ENCODE measurements around the gene SRSF2.

SRSF2 gene

DNA sequence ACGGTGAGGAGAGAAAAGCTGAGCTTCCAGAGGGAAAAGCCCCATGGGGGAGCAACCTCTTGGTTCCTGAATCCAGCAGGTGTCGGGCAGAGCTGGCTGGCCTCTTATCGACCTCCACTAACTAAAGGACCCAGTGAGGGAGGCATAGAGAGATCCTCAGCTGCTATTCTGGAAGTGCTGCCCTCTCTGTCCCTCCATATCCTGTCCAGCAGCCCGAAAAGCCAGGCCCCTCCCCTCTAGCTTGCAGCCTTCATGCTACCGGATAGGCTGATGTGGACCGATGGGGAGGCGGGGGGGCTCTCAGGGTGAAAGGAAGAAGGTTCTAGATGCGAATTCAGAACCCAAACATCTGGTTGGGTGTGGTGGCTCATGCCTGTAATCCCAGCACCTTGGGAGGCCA lies 51.3 kb downstream of the SRSF2 start:
- Histone ChIP-seq H3K9ac (ENCODE audit: low read depth, low read length) (no peak overlapping the region), H3K27me3 (ENCODE audit: control insufficient read depth, insufficient read depth, low read length) (no peaks in the 10 kb centered on the region), H3K36me3 (ENCODE audit: control insufficient read depth, insufficient read depth, low read length) (no peaks in the 10 kb centered on the region), H3K4me3 (ENCODE audit: low read depth, low read length) (no peak overlapping the region), H3K4me1 (ENCODE audit: control insufficient read depth, insufficient read depth, low read length) (peaks cover 13% of the 10 kb centered on the region), H3K27ac (ENCODE audit: low read depth, low read length) (no peak overlapping the region), H3K9me3 (ENCODE audit: control insufficient read depth, insufficient read depth, low read length) (no peaks in the 10 kb centered on the region)

- H3K36me3 ChIP-seq (ENCODE audit: control insufficient read depth, insufficient read depth, low read length), result no peaks in the 10 kb centered on the region
- H3K9ac ChIP-seq (ENCODE audit: low read depth, low read length), result no peak overlapping the region
- H3K27me3 ChIP-seq (ENCODE audit: control insufficient read depth, insufficient read depth, low read length), result no peaks in the 10 kb centered on the region
- H3K4me3 ChIP-seq (ENCODE audit: low read depth, low read length), result no peak overlapping the region
- no peaks in the 10 kb centered on the region for H3K9me3 ChIP-seq (ENCODE audit: control insufficient read depth, insufficient read depth, low read length)
- H3K27ac ChIP-seq (ENCODE audit: low read depth, low read length), result no peak overlapping the region
- H3K4me1 ChIP-seq (ENCODE audit: control insufficient read depth, insufficient read depth, low read length), result peaks cover 13% of the 10 kb centered on the region
Observed at GRCh38 chr17:76685366-76685765, 51.8 kb downstream of the SRSF2 start.

GRCh38 chr17:76684756-76685155 lies 52.4 kb downstream of the SRSF2 start:
- Histone ChIP-seq H3K27me3 (ENCODE audit: control insufficient read depth, insufficient read depth, low read length) (no peaks in the 10 kb centered on the region), H3K9me3 (ENCODE audit: control insufficient read depth, insufficient read depth, low read length) (no peaks in the 10 kb centered on the region), H3K9ac (ENCODE audit: low read depth, low read length) (no peak overlapping the region), H3K36me3 (ENCODE audit: control insufficient read depth, insufficient read depth, low read length) (no peaks in the 10 kb centered on the region), H3K27ac (ENCODE audit: low read depth, low read length) (no peak overlapping the region), H3K4me1 (ENCODE audit: control insufficient read depth, insufficient read depth, low read length) (peaks cover 13% of the 10 kb centered on the region), H3K4me3 (ENCODE audit: low read depth, low read length) (no peak overlapping the region)

Measured in HUES48 (cell line).